T follicular helper cell (primary cell): Measurements from ENCODE around the gene DENND1A.

Source experiments
- DNase-seq: peaks from one replicate; pipeline ENCODE4 v3.0.0-alpha.2; 2020; ENCODE audit warnings: low read depth

DENND1A gene

DNA sequence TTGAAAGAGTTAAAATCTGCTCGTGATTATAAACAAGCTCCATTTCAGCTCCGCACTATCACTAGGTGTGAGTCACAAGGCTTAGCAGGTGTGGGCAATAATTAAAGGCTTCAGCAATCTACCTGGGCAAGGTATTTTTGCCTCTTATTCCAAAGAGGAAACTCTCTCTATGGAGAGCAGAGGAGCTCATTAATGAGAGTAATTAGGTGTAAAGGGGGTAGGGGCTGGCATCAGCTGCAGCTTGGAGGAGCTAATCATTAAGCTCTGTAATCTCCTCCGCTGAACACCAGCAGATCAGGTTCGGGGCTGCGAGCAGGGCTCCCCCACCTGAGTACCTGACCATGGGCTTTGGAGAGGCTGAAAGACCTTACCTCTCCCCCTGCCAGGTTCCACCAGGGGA lies 444.7 kb downstream of the DENND1A start:
- no peak for DNase-seq

DNA sequence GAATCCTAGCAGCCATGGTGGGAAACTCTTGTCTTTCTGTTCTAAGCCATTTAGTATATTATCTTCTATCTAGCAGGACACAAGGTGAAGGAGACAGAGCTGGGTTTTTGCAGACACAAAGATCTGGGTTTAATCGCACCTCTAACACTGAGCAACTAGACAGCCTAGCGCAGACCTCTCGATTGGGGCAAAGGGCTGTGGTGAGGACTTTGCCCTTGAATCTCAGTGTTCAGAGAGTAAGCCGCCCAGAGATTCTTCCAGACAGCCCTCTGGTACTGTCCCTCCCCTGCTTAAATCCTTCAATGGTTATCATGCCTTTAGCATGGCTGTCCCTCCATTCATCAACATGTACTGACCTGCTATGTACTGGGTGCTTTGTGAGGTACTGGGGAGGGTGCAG lies 445.8 kb downstream of the DENND1A start:
- DNase-seq: no peak

DNA sequence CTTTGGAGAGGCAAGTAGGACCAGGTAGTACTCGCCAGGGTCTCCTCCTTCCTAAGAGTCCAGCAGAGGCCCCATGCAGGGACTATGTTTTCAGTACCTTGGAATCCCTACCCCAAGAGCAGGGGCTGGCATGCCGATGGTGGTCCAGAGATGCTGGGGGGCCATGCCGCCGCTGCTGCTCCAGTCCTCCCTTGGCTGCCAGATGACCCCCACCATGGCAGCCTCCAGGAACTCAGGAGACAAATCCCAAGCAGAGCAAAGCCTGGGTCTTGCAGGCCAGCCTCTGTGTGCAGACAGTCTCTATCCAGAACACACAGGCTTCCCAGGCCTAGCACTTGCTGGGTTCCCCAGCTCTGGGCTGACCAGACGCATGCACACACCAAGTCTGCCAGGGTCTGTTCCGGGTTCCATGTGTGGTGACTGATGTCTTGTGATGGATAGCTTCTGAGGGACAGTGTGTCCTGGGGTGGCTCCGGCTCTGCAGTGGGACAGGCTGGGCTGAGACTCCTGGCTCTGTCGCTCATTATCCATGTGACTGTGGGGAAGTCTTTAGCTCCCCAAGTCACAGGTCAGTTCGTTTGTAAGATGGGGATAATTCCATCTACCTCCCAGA lies 446.6 kb downstream of the DENND1A start:
- DNase-seq: no peak

DNA sequence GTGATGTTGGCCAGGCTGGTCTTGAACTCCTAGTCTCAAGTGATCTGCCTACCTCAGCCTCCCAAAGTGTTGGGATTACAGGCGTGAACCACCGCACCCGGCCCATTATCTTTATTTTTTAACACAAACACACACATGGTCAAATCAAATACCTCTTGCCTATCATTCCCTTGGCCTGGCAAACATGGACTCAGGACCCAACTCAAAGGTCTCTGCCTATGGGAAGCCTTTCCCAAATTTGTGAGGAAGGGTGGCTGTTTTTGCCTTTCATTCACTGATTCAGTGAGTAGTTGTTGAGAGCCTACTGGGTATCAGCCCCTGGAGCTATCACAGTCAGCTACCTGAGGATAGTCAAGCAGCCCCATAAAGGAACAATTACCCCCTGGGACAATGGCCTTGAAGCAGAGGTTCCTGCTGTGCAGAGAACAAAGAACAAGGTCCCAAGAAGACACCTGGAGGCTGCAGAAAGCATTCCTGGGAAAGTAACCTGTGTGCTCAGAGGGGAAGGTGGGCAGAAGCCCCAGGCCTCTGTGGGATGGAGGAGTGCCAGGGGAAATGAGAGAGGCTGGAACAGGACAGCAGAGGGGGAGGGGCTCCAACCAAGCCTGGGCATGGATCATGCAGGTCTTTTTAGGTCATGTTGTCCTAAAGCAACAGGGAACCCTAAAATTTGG lies 447.5 kb downstream of the DENND1A start:
- no peak for DNase-seq

DNA sequence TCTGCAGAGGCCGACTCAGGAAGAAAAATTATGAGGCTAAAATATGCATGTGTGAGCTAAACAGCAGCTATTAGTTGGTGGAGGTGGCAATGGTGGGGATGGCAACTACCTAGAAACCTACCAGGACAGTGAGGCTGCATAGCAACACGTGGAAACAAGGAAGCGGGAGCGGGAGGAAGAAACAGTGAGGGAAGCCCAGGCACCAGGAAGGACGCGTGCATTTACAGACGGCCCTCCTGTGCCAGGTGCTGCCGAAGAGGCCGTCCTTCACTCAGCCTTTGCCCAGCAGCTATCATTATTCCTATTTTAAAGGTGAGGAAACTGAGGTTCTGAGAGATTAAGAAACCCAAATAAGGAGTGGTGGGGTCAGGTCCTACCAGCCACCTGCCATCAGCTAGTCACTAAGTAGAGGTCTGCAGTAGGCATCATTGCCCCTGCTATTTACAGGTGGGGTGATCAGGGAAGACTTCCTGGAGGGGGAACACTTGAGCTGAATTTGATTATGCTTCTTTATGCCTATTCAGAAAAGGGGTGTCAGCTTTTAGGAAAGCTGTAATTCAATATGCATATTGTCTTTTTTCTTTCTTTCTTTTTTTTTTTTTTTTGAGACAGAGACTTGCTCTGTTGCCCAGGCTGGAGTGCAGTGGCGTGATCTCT lies 448.6 kb downstream of the DENND1A start:
- no peak for DNase-seq

DNA sequence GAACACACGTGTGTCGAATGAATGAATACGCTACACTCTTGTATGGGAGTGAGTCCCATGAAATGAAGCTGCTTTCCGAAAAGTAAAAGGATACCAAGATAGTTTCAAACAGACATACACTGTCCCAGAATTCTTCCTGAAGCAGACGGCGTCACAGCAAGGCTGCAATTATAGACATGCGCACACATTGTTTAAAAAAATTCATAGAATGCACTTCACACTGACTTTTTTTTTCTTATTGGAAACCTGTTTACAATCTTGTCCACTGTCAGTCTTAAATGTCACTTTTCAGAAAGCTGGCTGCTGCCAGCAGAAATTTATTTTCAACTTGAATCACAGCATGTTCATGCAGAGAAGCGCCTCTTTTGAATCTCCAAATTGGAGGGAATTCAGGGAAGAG lies 449.1 kb downstream of the DENND1A start:
- no peak for DNase-seq

DNA sequence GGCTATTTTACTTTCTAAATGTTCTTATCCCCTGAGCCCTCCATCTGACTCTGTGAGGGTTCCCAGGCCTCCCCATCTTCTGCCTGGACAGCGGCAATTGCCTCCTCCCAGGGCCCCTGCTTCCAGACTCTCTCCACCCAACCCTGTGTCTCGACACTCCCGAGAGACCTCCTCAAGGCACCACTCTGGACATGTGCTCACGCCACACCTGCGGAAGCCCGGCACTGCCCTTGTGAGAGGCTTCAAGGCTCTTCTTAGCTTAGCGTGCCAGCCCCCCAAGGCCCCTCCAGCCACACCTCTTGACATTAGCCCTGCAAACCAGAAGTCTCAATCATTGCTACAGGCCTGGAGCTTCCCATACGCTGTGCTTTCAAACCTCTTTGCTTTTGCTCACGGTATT lies 449.8 kb downstream of the DENND1A start:
- DNase-seq: no peak

DNA sequence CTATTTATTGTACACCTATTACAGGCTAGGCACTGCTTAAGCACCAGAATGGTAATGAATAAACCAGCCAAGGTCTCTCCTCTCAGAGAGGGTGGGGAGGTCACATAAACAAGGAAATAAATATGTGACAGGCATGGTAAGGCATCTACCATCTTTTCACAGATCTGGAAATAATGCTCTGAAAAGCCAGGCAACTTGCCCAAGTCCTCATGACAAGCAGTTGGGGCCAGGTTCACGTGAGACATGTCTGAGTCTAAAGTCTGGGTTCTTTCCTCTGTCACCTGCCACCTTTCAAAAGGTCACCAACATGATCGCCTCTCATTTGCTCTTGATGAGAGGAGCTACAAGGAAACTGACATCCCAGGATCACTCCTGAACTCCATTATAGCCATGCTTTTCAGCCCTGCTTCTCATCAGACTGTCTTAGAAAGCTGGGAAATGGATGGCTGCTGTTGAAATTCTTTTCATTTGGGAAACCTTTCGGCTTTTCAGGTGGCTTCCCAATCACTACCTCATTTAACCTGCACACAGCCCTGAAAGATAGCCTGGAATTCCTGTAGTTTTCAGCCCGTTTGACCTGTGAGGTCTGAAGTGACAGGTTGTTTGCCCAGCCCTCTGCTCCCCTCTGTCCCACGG lies 450.8 kb downstream of the DENND1A start:
- DNase-seq: no peak

DNA sequence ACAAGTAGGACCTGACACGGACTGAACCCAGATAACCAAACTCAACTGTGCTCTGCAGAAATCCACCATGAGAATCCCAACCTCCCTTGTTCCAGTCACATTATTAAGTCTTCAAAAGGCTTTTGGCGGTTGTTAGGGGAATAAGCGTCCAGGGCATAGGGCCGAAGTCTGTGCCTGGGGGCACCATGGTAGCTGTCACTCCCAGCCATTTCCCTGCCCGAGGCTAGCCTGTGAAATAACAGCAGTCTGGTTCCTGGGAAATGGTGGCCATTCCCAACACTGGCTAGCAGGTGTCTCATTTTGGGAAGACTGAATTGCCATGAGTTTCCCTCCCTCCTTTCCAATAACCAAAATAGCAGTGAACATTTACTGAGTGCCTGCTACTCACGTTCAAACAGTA lies 451.8 kb downstream of the DENND1A start:
- no peak for DNase-seq

DNA sequence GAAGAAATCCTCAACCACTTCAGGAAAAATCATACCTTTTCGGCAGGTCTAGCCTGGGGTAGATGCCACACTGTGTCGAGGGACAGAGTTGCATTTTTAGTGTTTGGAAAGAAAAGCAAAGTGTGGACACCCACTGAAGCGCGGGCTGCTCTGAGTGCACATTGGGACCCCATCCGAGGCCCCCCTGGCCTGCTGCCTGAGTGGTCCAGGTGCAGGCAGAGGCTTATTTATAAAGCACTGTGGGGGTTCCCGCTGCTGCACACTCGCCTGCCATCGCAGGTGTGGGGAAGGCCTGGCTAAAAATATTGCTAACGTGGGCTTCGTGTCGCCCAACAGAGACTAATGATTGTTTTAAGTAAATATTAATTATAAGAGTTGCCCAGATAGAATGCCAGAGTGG lies 454.5 kb downstream of the DENND1A start:
- no peak for DNase-seq

DNA sequence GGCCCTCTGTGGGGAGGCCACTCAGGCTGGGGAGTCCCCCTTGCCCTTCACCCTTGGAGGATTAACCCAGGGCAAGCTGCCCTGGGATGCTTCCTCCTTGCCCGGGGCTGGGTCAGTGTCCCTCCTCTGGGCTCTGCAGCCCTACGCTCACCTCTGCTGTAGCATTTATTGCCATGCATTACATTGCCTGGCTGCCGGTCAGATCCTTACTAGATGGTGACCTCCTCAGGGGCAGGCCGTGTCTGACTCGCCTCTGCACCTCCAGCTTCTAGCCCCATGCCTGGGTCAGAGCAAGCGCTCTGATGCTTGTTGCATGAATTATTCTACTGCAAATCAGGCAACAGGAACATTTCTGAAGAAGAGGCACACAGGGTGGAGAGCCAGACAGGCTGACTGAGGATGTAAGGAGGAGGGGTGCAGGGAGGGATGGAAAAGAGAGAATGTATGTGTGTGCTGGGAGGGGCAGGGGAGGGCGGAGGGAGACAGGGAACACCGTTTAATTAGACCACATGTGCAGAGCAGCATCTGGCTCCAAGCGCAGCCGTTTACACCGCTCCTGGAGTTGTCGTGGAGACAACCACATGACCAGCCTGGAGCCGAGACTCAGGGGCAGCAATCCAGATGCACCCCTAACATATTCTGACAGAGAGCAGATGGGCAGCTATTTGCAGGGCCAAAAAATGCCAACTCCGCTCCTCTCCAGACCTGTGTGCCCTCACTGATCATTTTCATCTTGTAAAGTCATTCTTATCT lies 456.9 kb downstream of the DENND1A start:
- no peak for DNase-seq

DNA sequence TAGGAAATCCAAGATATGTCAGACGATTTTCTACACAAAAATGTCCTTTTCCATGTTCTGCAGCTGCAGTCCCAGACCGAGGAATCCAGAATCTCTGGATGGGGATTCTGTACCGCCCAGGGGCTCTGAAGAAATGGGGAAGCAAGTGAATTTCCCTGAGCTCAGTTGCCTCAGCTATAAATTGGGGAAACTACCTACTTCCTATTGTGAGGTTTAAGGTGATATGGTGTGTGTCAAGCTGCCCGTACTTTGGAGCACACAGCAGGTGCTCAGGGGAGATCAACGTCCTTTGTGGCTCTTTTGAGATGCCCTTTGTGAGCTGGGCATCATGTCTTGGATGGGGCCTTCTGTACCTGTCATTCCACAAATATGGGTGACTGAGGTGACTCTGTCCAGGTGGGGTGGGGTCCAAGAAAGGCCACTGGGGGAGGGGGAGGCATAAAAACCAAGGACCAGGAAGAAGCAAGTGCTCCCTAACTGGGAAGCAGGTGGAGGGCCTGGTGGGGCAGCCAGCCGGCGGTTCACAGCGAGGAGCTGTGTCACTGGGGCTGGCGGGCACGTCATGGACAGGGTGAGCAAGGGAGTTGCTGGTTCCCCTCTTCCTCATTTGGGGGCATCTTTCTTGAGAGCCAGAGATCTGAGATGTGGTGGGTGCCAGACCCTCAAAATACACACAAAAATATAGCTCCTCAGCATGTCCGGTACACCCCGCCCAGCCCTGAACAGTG lies 457.9 kb downstream of the DENND1A start:
- DNase-seq: no peak

DNA sequence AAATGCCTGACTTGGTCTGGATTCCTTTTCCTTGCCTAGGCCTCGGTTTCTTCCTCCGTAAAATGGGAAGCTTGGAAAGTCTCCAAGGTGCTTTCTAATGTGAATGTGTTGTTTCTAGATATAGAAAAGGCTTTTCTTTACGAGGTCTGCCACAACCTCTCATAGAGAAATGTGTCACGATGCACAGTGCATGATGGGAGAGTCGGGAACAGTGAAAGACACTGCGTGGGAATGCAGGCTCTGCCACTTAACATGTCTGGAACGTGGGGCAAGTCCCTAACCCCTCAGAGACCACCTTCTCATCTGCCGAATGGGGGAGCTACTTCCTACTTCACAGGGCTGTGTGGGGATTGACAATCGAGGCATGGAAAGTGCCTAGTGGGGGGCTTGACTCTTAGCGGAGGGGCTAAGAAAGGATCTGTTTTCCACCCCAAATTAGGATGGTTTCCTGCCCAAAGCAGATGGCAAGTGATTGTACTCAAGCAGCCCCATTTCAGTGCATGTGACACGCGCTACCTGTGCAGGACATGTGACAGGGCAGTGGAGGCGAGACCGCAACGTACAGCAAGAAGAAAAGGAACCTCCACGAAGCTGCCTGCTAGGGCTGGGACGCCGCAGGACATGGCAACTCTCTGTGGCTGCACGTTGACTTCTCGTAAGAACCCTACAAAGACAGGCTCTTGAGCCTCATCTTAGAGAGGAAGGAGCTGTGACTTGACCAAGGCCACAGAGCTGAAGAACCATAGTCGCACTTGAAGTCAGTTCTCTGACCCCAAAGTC lies 458.7 kb downstream of the DENND1A start:
- DNase-seq: no peak

DNA sequence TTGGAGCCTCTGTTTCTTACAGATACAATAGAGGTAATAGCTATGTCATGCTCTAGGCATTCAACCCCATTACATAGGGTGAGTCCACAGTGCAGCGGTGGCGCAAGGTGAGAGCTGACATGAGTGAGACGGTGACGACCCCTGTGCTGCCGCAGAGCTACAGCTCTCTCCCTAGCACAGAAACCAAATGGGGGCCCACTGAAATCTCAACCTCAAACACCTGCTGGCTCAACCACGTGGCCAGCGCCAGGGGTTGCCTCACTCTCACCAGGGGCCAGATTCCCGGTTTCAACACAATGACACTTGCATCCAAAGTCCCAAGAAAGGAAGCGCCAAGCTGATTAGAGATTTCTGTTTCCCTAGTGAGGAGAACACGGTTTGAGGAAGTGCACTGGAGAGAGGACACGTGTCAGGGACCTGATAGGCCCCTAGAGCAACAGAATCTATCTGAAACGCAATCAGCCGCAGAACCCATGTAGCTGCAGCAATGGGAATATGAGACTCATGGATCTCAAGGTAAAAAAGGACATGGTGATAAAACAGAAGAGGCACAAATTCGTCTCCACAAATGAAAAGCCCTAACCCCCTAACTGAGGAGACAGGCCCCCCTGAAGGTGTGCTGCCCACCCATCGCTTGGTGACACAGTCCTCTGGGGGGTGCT lies 459.7 kb downstream of the DENND1A start:
- DNase-seq: no peak

DNA sequence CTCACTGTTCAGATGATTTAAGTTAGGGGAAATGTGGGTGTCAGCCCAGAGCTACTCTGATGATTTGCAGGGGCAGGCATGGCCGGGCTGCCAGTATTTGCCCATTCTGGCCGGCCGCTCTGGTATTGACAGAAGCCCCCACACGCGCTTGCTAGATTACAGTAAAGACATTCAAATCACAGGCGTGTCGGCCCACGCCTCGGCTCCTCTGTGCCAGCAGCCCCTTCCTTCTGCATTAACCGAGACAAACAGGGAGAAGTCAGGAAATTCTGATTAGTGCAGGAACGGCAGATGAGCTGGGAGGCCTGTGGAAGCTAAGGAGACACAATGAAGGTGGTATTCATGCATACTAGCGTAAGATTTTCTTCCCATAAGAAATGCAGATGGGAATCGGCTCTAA lies 460.6 kb downstream of the DENND1A start:
- DNase-seq: no peak

DNA sequence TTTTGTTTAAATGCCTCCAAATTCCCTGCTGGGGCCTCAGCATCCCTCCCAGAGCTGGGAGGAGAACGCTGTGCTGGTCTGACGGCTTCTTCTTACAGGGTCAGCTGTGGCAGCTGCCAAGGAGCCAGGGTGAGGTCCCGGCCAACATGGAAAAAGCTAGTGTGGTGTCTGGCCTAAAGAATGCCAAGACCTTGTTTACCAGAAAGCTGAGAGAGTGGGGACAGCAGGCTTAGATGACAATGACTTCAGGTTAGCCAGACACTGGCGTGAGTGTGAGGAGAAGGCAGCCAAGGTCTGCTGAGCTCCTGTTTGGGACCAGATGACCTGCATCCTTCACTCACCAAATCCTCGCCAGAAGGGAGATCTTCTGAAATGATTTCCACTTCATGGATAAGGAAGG lies 461.4 kb downstream of the DENND1A start:
- no peak for DNase-seq

DNA sequence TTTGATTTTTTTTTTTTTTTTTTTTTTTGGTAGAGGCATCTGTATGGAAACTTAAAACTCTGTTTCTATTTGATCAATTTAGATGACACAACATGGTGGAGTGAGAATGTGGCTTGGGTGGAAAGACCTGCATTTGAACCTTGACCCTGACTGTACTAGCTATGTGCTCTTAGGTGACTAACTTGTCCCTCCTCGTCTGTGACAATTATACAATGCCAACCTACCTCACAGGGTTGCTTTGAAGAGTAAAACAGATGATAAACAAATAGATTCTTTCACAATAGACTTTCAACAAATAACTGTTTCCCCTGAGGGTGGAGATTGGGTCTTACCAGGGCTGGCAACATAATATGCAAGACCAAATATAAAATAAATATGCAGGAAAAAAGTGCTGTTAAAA lies 464.6 kb downstream of the DENND1A start:
- no peak for DNase-seq

DNA sequence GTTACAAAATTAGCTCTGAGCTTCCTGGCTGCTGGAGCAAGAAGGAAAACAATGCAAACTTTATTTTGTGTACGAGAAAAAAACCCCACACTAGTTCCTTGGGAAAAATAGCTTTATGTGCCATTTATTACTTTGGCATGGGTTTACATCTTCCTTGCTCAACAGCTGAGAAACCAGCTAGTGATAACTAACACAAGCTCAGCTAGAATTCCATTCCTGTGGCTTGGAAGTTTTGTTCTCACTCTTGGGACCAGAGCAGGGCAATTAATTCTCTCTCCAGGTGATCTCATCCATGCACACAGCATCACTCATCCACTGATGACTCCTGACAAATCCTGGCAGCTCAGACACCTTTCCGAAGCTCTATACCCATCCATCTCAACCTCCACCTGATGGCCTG lies 469.8 kb downstream of the DENND1A start:
- no peak for DNase-seq

DNA sequence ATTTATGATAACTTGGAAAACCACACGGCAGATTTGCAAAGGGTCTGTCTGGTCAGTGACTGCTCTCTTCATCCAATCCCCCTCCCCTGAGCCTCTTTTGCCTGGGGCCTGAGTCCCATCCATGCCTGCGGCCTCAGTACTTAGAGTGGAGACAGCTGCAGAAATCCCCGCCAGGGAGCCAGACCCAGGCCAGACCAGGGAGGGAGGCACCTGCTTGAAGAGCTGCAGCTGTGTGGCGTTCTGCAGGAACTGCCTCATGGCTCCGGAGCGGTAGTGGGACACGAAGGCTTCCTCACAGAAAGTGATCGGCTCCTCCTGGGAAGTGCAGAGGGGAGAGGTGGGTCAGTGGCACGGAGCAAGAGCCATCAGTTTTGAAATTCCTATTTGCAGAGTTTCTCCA lies 472.3 kb downstream of the DENND1A start:
- DNase-seq: no peak

DNA sequence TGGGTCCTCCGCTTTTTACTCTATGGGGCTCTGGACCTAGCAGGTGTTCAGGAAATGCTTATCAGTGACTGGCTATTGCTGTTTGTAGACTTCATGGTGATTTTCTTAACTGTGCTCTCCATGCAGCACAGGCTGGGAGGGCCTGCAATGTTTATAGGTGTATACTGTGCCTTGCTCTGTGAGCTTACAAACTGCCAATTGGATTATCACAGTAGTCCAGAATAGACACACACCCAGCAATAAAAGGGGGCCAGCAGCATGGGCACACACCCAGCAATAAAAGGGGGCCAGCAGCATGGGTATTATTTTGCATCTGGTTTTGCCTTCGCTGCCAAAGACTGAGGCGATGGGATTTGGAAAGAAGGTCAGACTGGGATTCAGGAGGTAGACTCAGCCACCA lies 473.9 kb downstream of the DENND1A start:
- DNase-seq: no peak
